ENCODE results near the gene MGAT2. TPM values are rescaled to one million over a fixed set of nuclear protein-coding genes. Genes with fewer than 3 reads are reported as not detected.

The MGAT2 gene
- polyA plus RNA-seq, 3 donors: 8.9 to 38.0 (median 36.3) TPM

- Histone ChIP-seq H3K9me3 (replicated peaks in 1 of 2; ENCODE audit: control insufficient read depth in 1 of 2, insufficient read depth in 1 of 2, low read length in 2 of 2) (no peaks in the 10 kb centered on the region), H4K20me1 (ENCODE audit: insufficient read depth, low read length) (no peaks in the 10 kb centered on the region), H3K27me3 (ENCODE audit: control insufficient read depth in 2 of 2, insufficient read depth in 2 of 2, low read length in 2 of 2) (no peaks in the 10 kb centered on the region), H3K9ac (ENCODE audit: insufficient read depth, low read length, poor library complexity, severe bottlenecking) (no peak overlapping the region), H3K79me2 (ENCODE audit: insufficient read depth, low read length) (peaks cover 24% of the 10 kb centered on the region), H3K27ac (ENCODE audit: low read depth in 1 of 2, low read length in 2 of 2) (no peak overlapping the region), H3K4me3 (replicated peaks in 1 of 3; ENCODE audit: low read depth in 2 of 3, low read length in 3 of 3) (no peak overlapping the region), H3K36me3 (replicated peaks in 1 of 2; ENCODE audit: control insufficient read depth in 1 of 2, insufficient read depth in 2 of 2, low read length in 2 of 2) (no peaks in the 10 kb centered on the region), H3K4me2 (replicated peaks; ENCODE audit: extremely low read depth, low read length, poor library complexity, severe bottlenecking) (no peak overlapping the region), H3K4me1 (ENCODE audit: control insufficient read depth in 1 of 2, insufficient read depth in 2 of 2, low read length in 2 of 2) (peaks cover 8 to 15% of the 10 kb centered on the region in 2 donors), H2AFZ (ENCODE audit: insufficient read depth, low read depth, low read length, poor library complexity, severe bottlenecking) (no peak overlapping the region)
- DNase-seq: no peak
- Mint-ChIP-seq H3K9me3 (no peaks in the 10 kb centered on the region), H3K36me3 (no peaks in the 10 kb centered on the region), H3K4me1 (peaks cover 20% of the 10 kb centered on the region), H3K27ac (peak overlapping the region in 3 of 7 donors; percentile 16 to 50 (median 18)), H3K27me3 (ENCODE audit: low read depth in 3 of 3) (peaks cover 2 to 7% (median 7%) of the 10 kb centered on the region in 3 donors), H3K4me3 (no peak overlapping the region)
- intact Hi-C loops (cut with micrococcal nuclease): loop anchor here in 1 of 2 donors (5.0 kb wide), 1 partner anchor 38 kb away; no protein-coding TSS in a partner anchor
- TF ChIP-seq CTCF (IDR thresholded peaks at IDR 0.05): no peak
- no CpG with 5 or more reads among the region's 4 CpGs for WGBS (ENCODE audit: insufficient coverage)
These were observed 26.1 kb upstream of the MGAT2 start for GRCh38 chr14:49594347-49595091.

- Mint-ChIP-seq H3K27me3 (ENCODE audit: low read depth in 3 of 3) (peaks cover 2 to 7% (median 7%) of the 10 kb centered on the region in 3 donors), H3K4me3 (peak overlapping the region; percentile 98 to 99), H3K9me3 (no peaks in the 10 kb centered on the region), H3K4me1 (peaks cover 31% of the 10 kb centered on the region), H3K36me3 (peaks cover 2 to 7% of the 10 kb centered on the region in 2 donors), H3K27ac (peak overlapping the region; percentile 90 to 99 (median 97))
- Histone ChIP-seq H3K9ac (ENCODE audit: insufficient read depth, low read length, poor library complexity, severe bottlenecking) (peak overlapping the region; percentile 95), H3K27ac (ENCODE audit: low read depth in 1 of 2, low read length in 2 of 2) (peak overlapping the region; percentile 93 to 96), H3K4me2 (replicated peaks; ENCODE audit: extremely low read depth, low read length, poor library complexity, severe bottlenecking) (peak overlapping the region; percentile 98), H3K4me1 (ENCODE audit: control insufficient read depth in 1 of 2, insufficient read depth in 2 of 2, low read length in 2 of 2) (peaks cover 11 to 19% of the 10 kb centered on the region in 2 donors), H3K27me3 (ENCODE audit: control insufficient read depth in 2 of 2, insufficient read depth in 2 of 2, low read length in 2 of 2) (no peaks in the 10 kb centered on the region), H3K4me3 (replicated peaks in 1 of 3; ENCODE audit: low read depth in 2 of 3, low read length in 3 of 3) (peak overlapping the region; percentile 77 to 96 (median 84)), H3K9me3 (replicated peaks in 1 of 2; ENCODE audit: control insufficient read depth in 1 of 2, insufficient read depth in 1 of 2, low read length in 2 of 2) (no peaks in the 10 kb centered on the region), H2AFZ (ENCODE audit: insufficient read depth, low read depth, low read length, poor library complexity, severe bottlenecking) (peak overlapping the region; percentile 98), H4K20me1 (ENCODE audit: insufficient read depth, low read length) (no peaks in the 10 kb centered on the region), H3K36me3 (replicated peaks in 1 of 2; ENCODE audit: control insufficient read depth in 1 of 2, insufficient read depth in 2 of 2, low read length in 2 of 2) (peaks cover 0 to 10% of the 10 kb centered on the region in 2 donors), H3K79me2 (ENCODE audit: insufficient read depth, low read length) (peaks cover 54% of the 10 kb centered on the region)
- intact Hi-C loops (cut with micrococcal nuclease): loop anchor here in 1 of 2 donors (2.0 to 5.0 kb wide), 2 partner anchors 13 to 34 kb away; no protein-coding TSS in a partner anchor
- WGBS (ENCODE audit: insufficient coverage): 0% methylated on average over 14 of the region's 15 CpGs
- peak in 1 of 3 donors; percentile 7 for DNase-seq
- TF ChIP-seq CTCF (IDR thresholded peaks at IDR 0.05): no peak
These were observed 22.5 kb upstream of the MGAT2 start for GRCh38 chr14:49598189-49598484.
